OCI-LY1 (cell line): Measurements from ENCODE around the gene KDM5C.

Experiments used
- H2AFZ ChIP-seq: fragments of 200-600 bp; sonication (generic), shearing (Covaris generic); 2 replicates; pipeline ENCODE4 v1.6.0; 2014; ENCODE audit warnings: antibody characterized with exemption, mild to moderate bottlenecking, low read length
- H3F3A ChIP-seq: fragments of 200-600 bp; sonication (generic), shearing (Covaris generic); 2 replicates; pipeline ENCODE4 v1.6.0; 2014; ENCODE audit warnings: mild to moderate bottlenecking, antibody characterized with exemption, low read length, moderate library complexity; ENCODE audit not compliant: insufficient read depth
- H3K27ac ChIP-seq: fragments of 200-600 bp; sonication (generic); 2 replicates; pipeline ENCODE4 v1.5.1; 2014; ENCODE audit warnings: low read length, mixed run types, mild to moderate bottlenecking, low read depth; ENCODE audit not compliant: poor library complexity, severe bottlenecking
- H3K27me3 ChIP-seq: fragments of 200-600 bp; sonication (generic); 2 replicates; pipeline ENCODE4 v1.6.0; 2014; ENCODE audit warnings: antibody characterized with exemption, mild to moderate bottlenecking, low read length, moderate library complexity; ENCODE audit not compliant: insufficient read depth
- H3K36me3 ChIP-seq: fragments of 200-600 bp; sonication (generic); 2 replicates; pipeline ENCODE4 v1.6.1; 2014; ENCODE audit warnings: mild to moderate bottlenecking, antibody characterized with exemption, low read length, moderate library complexity, mixed read lengths; ENCODE audit not compliant: insufficient read depth
- H3K4me1 ChIP-seq: fragments of 200-600 bp; sonication (generic); 2 replicates; pipeline ENCODE4 v1.5.1; 2014; ENCODE audit warnings: mild to moderate bottlenecking, low read length, moderate library complexity; ENCODE audit not compliant: insufficient read depth, severe bottlenecking
- H3K4me2 ChIP-seq: fragments of 200-600 bp; sonication (generic), shearing (Covaris generic); 2 replicates; pipeline ENCODE4 v1.6.1; 2014; ENCODE audit warnings: low read length
- H3K4me3 ChIP-seq: fragments of 200-600 bp; sonication (generic); 2 replicates; pipeline ENCODE4 v1.5.1; 2014; ENCODE audit warnings: low read length, low read depth, mild to moderate bottlenecking, mixed read lengths; ENCODE audit not compliant: poor library complexity, severe bottlenecking
- H3K79me2 ChIP-seq: fragments of 200-600 bp; shearing (Covaris generic); 2 replicates; pipeline ENCODE4 v1.6.1; 2016; ENCODE audit warnings: mixed run types, low read length, mixed read lengths; ENCODE audit not compliant: insufficient read depth
- H3K9ac ChIP-seq: fragments of 200-600 bp; sonication (generic), shearing (Covaris generic); 2 replicates; pipeline ENCODE4 v1.6.1; 2014; ENCODE audit warnings: mild to moderate bottlenecking, low read length, mixed read lengths
- H3K9me2 ChIP-seq: fragments of 200-600 bp; sonication (generic), shearing (Covaris generic); 2 replicates; pipeline ENCODE4 v1.6.1; 2014; ENCODE audit warnings: low read depth, mild to moderate bottlenecking, low read length, mixed read lengths
- H3K9me3 ChIP-seq: fragments of 200-600 bp; shearing (Covaris generic); 2 replicates; pipeline ENCODE4 v1.6.1; 2014; ENCODE audit warnings: low read length, mixed read lengths
- H4K20me1 ChIP-seq: fragments of 200-600 bp; sonication (generic), shearing (Covaris generic); 2 replicates; pipeline ENCODE4 v1.6.0; 2016; ENCODE audit warnings: mild to moderate bottlenecking, low read length; ENCODE audit not compliant: insufficient read depth
- EZH2 ChIP-seq: fragments of 200-600 bp; sonication (generic), shearing (Covaris generic); IDR thresholded peaks from 2 replicates; pipeline ENCODE4 v1.8.0; 2017; ENCODE audit warnings: borderline replicate concordance, mixed run types, mild to moderate bottlenecking, antibody characterized with exemption, low read length, moderate library complexity, mixed read lengths
- TF ChIP-seq, protein P1 (sequence below): fragments of 200-600 bp; sonication (generic), shearing (Covaris generic); IDR thresholded peaks from 2 replicates; pipeline ENCODE4 v1.5.1; 2017; ENCODE audit warnings: mild to moderate bottlenecking, antibody characterized with exemption, low read length, moderate library complexity, mixed read lengths

Gene KDM5C

DNA sequence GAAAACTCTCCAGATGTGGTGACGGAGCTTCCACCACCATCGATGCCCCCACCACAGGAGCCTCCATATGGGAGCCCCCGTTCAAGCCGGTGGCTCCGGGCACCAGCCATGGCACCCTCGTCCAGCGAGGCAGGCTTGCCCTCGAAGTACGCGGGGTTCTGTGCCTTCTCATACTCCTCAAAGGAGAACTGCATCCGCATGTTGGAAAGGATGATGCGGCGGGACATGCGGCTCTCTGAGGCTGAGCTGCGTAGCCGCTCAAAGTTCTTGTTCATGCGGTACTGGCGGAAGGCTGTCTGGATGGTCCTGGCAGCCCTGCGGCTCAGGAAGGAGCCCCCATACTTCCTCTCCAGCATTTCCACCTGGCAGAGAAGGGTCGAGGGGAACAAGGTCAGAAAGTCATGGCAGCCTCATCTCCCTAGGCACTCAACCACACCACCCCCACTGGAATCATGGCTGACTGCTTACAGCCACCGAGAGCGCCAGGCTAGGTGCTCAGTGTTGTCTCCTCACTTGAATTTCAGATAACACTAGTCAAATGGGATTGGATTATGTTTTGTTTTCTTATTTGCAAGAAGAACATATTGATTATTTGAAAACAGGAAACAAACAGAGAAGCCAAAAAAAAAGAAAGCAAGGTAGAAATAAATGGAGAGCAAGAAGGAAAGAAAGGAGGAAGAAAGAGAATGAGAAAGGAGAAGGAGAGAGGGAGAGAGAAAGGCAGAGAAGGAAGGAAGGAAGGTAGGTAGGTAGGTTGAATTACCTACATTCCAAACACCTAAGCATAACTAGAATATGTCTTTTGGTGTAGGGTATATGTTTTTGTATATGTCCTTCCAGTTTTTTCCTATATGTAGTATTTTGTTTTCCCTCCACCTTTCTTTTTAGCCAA lies 29.8 kb upstream of the KDM5C start:
- H3K27ac ChIP-seq, result no peak overlapping the region
- H3K9me2 ChIP-seq, result no peaks in the 10 kb centered on the region
- H3F3A ChIP-seq, result no peaks in the 10 kb centered on the region
- TF ChIP-seq, protein P1, sequence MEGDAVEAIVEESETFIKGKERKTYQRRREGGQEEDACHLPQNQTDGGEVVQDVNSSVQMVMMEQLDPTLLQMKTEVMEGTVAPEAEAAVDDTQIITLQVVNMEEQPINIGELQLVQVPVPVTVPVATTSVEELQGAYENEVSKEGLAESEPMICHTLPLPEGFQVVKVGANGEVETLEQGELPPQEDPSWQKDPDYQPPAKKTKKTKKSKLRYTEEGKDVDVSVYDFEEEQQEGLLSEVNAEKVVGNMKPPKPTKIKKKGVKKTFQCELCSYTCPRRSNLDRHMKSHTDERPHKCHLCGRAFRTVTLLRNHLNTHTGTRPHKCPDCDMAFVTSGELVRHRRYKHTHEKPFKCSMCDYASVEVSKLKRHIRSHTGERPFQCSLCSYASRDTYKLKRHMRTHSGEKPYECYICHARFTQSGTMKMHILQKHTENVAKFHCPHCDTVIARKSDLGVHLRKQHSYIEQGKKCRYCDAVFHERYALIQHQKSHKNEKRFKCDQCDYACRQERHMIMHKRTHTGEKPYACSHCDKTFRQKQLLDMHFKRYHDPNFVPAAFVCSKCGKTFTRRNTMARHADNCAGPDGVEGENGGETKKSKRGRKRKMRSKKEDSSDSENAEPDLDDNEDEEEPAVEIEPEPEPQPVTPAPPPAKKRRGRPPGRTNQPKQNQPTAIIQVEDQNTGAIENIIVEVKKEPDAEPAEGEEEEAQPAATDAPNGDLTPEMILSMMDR, result no peak
- TF ChIP-seq EZH2, result no peak
- no peak overlapping the region for H2AFZ ChIP-seq
- no peak overlapping the region for H3K4me2 ChIP-seq
- H3K4me3 ChIP-seq, result no peak overlapping the region
- H3K27me3 ChIP-seq, result no peaks in the 10 kb centered on the region
- H3K9me3 ChIP-seq, result no peaks in the 10 kb centered on the region
- H3K4me1 ChIP-seq, result no peaks in the 10 kb centered on the region
- no peaks in the 10 kb centered on the region for H4K20me1 ChIP-seq
- no peak overlapping the region for H3K9ac ChIP-seq
- no peaks in the 10 kb centered on the region for H3K79me2 ChIP-seq
- no peaks in the 10 kb centered on the region for H3K36me3 ChIP-seq

DNA sequence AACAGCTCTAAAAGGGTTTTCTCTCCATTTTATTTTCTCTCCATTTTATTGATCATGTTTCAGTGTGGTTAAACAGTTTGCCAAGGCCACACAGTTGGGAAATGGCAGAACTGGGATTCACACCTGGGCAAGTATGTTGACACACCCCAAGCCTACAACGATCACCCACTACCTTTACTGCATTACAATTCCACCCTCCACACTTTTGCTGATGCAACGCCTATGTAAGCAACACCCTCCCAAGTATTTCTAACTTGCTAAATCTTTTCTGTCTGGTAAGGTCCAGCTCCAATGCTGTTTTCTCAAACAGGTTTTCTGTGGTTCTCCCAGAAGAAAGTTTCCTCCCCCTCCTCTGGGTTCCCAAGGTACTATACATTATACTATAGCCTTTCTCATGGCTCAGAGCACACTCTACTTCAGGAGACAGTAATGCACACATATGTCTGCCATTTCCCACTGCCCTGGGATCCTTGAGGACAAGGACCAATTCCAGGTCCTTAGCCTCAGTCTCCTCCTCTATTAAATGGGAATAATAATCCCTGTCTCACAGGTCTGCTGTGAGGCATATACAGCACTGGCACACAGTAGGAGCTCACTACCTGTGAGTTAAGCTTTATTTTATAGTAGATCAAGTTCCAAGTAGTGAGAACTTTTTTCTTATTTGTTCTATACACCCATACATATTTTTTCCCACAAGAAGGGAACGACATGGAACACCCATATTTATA lies 28.4 kb upstream of the KDM5C start:
- Histone ChIP-seq H3K36me3 (no peaks in the 10 kb centered on the region), H3K4me3 (no peak overlapping the region), H4K20me1 (no peaks in the 10 kb centered on the region), H2AFZ (no peak overlapping the region), H3K79me2 (no peaks in the 10 kb centered on the region), H3K9me3 (no peaks in the 10 kb centered on the region), H3K9me2 (no peaks in the 10 kb centered on the region), H3K27ac (no peak overlapping the region), H3K4me1 (no peaks in the 10 kb centered on the region), H3K9ac (no peak overlapping the region), H3F3A (no peaks in the 10 kb centered on the region), H3K27me3 (no peaks in the 10 kb centered on the region), H3K4me2 (no peak overlapping the region)
- TF ChIP-seq EZH2, result no peak
- TF ChIP-seq, protein P1, result no peak

DNA sequence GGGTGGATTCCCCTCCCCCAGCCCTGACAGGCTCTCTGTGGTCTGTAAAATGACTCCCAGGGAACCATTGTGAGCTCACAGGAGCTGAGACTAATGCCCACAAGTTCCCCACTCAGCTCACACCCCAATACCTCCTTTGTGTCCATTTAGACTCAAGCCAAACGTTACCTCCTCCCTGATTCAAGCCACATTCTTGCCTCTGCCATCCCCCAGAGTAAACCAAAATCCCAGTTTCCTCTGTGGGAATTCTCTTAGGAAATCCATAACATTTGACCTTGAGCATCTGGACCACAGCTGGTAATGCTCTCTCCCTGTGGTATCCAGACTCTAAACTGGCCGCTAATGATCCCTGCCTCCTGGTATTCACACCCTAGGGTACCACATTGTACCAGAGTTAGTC lies 26.3 kb upstream of the KDM5C start:
- Histone ChIP-seq H3K27me3 (no peaks in the 10 kb centered on the region), H3K4me2 (no peak overlapping the region), H3K36me3 (no peaks in the 10 kb centered on the region), H3K4me1 (no peaks in the 10 kb centered on the region), H3K27ac (no peak overlapping the region), H4K20me1 (no peaks in the 10 kb centered on the region), H3K9ac (no peak overlapping the region), H3K79me2 (no peaks in the 10 kb centered on the region), H3K9me2 (no peaks in the 10 kb centered on the region), H3K4me3 (no peak overlapping the region), H3K9me3 (no peaks in the 10 kb centered on the region), H3F3A (no peaks in the 10 kb centered on the region), H2AFZ (no peak overlapping the region)
- TF ChIP-seq, protein P1, result no peak
- no peak for TF ChIP-seq EZH2
